ENCODE measurements around the gene CDK14.

Gene CDK14

DNA sequence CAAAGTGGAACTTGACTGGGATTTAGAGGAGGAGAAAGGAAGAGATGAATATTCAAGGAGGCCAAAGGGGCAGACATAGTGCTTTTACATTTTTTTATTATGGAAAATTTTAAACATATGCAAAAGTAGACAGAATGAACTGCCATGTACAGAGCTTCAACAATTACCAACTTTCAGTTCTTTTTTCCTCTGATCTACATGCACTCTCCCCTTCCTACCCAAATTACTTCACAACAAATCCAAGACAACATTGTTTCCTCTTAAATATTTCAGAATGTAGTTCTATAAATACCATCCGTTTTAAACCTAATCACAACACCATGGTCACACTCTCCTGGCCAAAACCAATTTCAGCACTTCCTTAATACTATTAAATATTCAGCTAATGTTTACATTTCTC, 584.6 kb downstream of the CDK14 start:
- no peaks in the 10 kb centered on the region for H3K9me3 ChIP-seq
- H3K27ac ChIP-seq = no peak overlapping the region
- H3K4me1 ChIP-seq (ENCODE audit: control insufficient read depth in 1 of 2, insufficient read depth in 1 of 2, low read depth in 1 of 2, low read length in 1 of 2) = no peaks in the 10 kb centered on the region
- TF ChIP-seq, protein P1, sequence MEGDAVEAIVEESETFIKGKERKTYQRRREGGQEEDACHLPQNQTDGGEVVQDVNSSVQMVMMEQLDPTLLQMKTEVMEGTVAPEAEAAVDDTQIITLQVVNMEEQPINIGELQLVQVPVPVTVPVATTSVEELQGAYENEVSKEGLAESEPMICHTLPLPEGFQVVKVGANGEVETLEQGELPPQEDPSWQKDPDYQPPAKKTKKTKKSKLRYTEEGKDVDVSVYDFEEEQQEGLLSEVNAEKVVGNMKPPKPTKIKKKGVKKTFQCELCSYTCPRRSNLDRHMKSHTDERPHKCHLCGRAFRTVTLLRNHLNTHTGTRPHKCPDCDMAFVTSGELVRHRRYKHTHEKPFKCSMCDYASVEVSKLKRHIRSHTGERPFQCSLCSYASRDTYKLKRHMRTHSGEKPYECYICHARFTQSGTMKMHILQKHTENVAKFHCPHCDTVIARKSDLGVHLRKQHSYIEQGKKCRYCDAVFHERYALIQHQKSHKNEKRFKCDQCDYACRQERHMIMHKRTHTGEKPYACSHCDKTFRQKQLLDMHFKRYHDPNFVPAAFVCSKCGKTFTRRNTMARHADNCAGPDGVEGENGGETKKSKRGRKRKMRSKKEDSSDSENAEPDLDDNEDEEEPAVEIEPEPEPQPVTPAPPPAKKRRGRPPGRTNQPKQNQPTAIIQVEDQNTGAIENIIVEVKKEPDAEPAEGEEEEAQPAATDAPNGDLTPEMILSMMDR (IDR thresholded peaks at IDR 0.05) = no peak
- no peak overlapping the region for H3K4me3 ChIP-seq (ENCODE audit: low read depth in 1 of 2, low read length in 1 of 2)
- H3K27me3 ChIP-seq = no peaks in the 10 kb centered on the region
- no peaks in the 10 kb centered on the region for H3K36me3 ChIP-seq

DNA sequence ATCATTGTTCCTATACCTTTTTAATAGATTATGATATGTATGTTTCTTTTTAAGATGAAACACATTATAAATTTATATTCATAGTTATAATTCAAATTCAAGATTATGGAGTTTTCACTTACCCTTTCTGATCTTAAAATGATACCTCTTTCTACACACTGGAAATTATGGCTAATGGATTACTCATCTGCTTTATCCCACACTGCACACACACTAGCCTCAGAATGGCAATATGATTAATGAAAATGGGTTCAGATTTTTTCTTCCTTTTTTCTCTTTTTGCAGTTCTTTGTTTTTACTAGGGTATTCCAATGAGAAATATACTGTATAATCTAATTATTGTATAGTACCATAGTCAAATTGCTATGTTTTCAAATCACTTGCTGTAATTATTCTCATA, 585.8 kb downstream of the CDK14 start:
- Histone ChIP-seq H3K4me3 (ENCODE audit: low read depth in 1 of 2, low read length in 1 of 2) (no peak overlapping the region), H3K9me3 (no peaks in the 10 kb centered on the region), H3K4me1 (ENCODE audit: control insufficient read depth in 1 of 2, insufficient read depth in 1 of 2, low read depth in 1 of 2, low read length in 1 of 2) (no peaks in the 10 kb centered on the region), H3K36me3 (no peaks in the 10 kb centered on the region), H3K27me3 (no peaks in the 10 kb centered on the region), H3K27ac (no peak overlapping the region)
- TF ChIP-seq, protein P1 (IDR thresholded peaks at IDR 0.05) = no peak

DNA sequence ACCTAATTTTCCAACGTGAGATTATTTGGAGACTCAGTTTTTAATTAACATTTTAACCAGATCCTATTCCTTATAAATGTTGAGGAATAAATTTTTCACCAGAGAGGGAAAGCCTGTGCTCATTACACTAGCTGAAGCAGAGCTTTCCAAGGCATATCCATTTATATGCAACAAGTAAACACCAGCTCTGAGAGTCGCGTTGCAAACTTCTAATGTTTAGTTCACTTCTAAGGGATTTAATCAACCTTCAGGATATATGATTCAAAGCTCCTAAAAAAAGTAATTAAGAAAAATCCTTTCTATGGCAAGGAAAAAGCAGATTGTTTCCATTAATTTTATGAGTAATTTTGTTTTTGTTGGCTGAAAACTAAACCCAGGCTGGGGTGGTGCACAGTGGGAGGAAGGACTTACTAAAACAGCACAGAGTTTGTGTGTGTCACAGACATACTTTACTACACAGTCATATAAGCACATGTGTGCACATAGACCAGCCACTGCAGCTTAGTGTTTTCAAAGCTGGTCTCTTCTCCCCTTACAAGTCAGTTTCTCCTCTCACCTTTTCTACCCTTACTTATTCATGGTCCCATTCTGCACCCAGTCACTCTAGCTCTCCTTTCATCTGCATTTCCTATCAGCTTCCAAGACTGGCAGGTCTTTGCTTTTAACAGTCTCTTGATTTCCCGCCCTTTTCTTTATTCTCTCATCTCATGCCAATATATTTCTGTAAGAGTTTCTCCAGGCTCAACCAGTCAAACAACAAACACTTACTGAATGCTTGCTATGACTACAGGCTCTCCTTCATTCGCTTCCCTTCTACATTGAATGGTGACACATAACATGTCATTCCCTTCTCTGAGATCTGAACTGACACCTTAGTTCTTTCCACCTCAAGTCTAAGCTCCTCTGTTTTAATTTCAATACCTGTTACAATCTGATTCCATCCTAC, 587.0 kb downstream of the CDK14 start:
- H3K4me3 ChIP-seq (ENCODE audit: low read depth in 1 of 2, low read length in 1 of 2) = no peak overlapping the region
- no peaks in the 10 kb centered on the region for H3K27me3 ChIP-seq
- TF ChIP-seq, protein P1 (IDR thresholded peaks at IDR 0.05) = no peak
- H3K27ac ChIP-seq = no peak overlapping the region
- no peaks in the 10 kb centered on the region for H3K9me3 ChIP-seq
- H3K4me1 ChIP-seq (ENCODE audit: control insufficient read depth in 1 of 2, insufficient read depth in 1 of 2, low read depth in 1 of 2, low read length in 1 of 2) = no peaks in the 10 kb centered on the region
- no peaks in the 10 kb centered on the region for H3K36me3 ChIP-seq

DNA sequence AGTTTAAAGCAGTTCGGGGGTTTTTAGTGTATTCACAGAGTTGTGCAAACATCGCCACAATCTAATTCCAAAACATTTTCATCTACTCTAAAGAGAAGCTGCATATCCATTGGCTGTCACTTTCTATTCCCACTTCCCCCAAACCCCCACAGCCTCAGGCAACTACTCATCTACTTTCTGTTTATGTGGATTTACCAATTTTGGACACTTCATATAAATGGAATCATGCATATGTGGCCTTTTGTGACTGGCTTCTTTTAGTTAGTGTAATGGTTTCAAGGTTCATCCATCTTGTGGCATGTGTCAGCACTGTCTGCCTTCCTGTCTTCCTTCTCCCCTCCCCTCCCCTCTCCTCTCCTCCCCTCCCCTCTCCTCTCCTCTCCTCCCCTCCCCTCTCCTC, 589.6 kb downstream of the CDK14 start:
- H3K4me1 ChIP-seq (ENCODE audit: control insufficient read depth in 1 of 2, insufficient read depth in 1 of 2, low read depth in 1 of 2, low read length in 1 of 2) = no peaks in the 10 kb centered on the region
- TF ChIP-seq, protein P1 (IDR thresholded peaks at IDR 0.05) = no peak

DNA sequence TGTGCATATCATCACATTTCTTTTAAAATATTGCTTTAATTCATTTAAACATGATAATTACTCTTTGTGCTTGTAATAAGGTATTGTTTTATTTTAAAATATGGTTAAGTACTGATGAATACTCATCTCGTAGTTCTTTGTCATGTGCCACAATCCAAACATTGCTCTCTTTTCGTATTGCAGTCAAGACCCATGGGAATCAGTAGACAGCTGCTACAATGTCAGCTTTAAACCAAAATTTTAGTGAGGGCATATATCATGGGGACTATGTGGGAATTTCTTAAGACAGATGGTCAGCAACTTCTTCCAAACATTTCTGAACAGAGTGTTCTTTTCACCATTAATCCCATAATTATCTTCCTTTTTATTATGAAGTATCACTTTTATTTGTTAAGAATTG, 590.9 kb downstream of the CDK14 start:
- Histone ChIP-seq H3K27me3 (no peaks in the 10 kb centered on the region), H3K9me3 (no peaks in the 10 kb centered on the region), H3K27ac (no peak overlapping the region), H3K4me1 (ENCODE audit: control insufficient read depth in 1 of 2, insufficient read depth in 1 of 2, low read depth in 1 of 2, low read length in 1 of 2) (no peaks in the 10 kb centered on the region), H3K4me3 (ENCODE audit: low read depth in 1 of 2, low read length in 1 of 2) (no peak overlapping the region), H3K36me3 (no peaks in the 10 kb centered on the region)
- TF ChIP-seq, protein P1 (IDR thresholded peaks at IDR 0.05) = no peak

More for the DNA sequence above, 589.6 kb downstream of the CDK14 start:
- no peaks in the 10 kb centered on the region for H3K27me3 ChIP-seq
- H3K36me3 ChIP-seq = no peaks in the 10 kb centered on the region
- H3K9me3 ChIP-seq = no peaks in the 10 kb centered on the region
- no peak overlapping the region for H3K27ac ChIP-seq
- H3K4me3 ChIP-seq (ENCODE audit: low read depth in 1 of 2, low read length in 1 of 2) = no peak overlapping the region

Data from neutrophil (primary cell).